Measurements from ENCODE around the gene ADORA2A.

Gene ADORA2A

DNA sequence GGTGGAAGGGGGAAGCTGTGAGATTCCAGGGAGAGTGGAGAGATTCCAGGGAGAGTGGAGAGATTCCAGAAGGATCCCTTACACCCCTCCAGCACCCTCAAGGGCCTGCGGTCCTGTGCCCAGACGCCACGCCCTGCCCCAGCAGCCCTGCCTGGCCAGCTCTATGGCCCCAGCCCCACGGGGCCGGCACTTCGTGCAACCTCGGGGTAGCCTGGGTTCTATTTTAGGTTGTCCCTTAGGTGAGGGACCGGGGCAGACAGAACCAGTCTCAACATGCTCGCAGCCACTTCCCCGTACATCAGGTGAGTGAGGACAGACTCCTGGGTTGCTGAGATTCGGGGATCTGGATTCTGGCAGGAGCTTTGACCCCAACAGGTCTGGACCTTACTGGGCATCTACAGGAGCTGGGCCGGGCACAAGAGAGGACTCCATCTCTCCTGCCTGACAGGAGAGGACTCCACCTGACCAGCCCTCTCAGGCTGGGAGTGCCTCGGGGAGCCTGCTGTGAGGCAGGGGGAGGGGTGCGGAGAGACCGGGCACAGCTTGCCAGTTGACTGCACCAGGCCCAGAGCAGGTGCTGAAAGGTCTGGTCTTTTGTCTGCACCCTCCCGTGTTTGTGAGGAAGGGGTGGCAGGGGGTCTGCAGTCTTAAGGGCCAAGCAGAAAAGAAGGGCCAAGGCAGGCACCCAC lies 8.5 kb upstream of the ADORA2A start:
- DNase-seq (ENCODE audit: low read depth) = no peak

DNA sequence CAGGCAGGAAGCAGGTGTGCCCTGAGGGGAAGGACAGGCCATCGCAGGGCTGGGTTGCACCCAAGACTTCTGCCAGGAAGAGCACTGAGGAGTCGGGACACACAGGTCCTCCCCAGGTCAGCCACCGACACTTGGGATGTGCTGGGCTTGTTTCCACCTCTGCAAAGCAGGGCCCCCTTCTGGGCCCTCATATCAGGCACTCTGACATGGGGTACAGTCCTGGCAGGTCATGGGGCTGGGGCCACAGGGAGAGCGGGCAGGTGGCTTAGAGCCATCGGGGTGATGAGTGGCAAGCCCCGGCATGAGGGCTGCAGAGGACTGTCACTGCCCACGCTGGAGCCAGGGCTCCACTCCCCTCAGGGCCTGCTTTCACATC lies 7.9 kb upstream of the ADORA2A start:
- DNase-seq (ENCODE audit: low read depth) = no peak

DNA sequence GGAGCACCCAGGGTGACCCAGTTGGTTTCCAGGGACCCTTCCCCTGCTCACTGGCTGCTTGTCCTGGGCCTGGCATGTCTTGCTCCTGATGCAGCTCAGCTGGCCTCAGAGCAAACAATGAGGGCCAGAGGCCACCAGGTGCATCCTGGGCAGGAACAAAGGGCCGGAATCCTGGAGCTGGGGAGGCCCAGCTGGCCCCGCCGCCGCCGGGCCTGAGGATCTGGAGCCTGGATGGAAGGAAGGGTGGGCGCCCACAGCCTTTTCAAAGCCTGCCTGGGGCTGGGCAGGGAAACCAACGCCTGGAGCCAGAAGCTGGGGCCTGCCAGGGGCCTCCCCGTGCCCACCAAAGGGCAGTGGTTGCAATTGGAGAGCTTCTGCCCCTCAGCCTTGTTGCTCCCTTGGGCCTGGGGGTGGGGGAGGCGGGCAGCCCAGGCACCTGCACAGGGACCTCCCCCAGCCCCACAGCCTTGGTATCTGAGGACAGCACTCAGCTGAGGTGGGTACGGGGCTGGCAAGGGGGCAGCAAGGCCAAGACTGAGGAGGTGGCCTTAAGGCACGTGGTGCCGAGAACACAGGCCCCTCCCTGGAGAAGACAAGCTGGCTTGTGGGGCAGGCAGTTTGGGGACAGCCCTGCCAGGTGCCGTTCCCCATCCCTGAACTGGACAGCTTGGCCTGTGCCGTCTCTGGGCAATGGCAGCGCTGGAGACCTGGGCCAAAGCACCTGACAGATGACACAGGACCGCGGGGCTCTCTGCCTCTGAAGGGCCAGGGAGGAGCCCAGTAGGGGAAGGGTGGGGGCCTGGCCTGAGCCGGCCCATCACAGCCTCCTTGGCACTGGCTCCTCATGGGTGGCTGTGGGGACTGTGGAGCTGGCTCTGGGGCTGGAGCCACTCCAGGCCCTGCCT lies 7.1 kb upstream of the ADORA2A start:
- DNase-seq (ENCODE audit: low read depth) = no peak

DNA sequence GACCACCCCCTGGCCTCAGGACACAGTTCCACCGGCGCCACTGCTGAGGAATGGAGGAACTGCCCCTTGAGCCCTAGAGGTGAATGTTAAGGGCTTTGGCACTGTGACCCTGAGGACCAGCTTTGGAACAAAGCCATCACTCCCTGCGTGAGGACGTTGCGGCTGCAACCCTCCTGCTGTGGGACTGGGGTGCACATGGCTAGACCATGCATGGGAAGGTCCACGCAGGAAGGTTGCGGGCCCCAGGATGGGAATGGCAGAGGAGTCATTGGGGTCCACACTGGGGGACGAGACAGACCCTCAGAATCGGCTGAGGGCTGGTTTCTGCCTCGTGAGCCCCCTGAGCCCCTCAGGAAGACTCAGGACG lies 6.4 kb upstream of the ADORA2A start:
- DNase-seq (ENCODE audit: low read depth) = no peak

DNA sequence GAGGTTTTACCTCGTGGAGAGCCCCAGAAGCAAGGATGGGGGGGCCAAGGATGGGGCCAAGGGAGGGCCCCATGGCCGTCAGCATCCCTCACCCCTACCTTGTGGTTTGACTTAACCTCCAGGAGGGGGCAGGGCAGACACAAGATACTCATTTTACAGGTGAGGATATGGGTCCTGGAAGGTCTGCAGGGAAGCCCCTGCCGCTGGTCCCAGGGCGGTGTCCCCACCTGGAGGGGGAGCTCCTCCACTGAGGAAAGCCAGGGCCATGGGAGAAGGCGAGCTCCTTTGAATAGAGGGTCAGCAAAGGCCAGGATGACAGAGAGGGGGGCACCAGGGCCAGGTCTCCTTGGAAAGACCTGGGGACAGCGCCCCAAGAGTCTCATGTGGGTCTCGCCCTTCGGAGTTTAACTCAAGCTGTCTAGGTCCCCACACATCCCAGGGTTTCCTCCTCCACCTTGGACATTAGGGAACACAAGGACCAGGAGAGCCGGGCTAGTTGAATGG lies 5.9 kb upstream of the ADORA2A start:
- no peak for DNase-seq (ENCODE audit: low read depth)

DNA sequence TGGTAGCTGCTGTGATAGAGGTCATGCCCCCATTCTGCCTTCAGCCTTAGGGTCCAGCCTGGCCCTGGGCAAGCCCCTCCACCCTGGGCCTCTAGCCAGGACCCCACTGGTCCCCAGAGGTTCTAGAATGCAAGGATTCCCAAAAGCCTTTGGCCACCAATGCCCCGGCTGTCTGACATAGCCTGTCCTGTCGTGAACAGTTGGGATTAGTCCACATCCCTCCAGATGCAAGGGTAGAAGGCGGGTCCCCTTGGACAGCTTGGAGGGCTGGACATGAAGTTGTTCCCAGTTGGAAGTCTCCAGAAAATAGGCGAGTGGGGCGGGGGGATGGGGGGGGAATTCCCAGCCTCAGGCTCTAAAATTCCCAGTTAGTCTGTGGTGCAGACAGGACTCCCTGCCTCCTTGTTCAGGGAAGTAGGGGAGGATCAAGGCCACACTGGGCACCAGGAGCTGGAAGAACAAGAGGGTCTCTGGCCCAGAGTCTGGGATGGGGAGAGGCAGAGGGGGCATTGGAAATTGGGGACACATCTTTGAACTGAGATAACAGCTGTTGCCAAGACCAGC lies 5.2 kb upstream of the ADORA2A start:
- no peak for DNase-seq (ENCODE audit: low read depth)

DNA sequence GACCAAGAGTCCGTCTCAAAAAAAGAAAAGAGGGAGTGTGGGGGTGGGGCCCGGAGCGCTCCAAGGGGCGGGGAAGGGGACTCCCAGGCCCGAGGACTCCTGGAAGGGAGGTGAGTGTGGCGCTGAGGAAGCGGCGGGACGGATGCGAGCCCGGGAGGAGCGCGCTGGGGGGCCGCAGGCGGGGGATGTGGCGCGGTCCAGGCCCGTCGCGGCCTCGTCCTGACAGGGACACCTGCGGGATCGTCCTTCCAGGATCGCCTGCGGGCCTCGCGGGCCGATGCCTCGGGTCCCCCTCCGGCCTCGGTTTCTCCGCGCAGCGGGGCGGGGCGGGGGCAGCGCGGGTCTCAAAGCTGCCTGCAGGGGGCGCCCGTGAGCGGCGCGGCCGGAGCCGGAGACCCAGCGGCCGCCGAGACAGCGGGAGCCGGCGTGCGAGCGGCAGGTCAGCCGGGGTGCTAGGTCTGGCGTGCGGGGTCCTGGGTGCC lies 3.8 kb upstream of the ADORA2A start:
- DNase-seq (ENCODE audit: low read depth) = no peak

DNA sequence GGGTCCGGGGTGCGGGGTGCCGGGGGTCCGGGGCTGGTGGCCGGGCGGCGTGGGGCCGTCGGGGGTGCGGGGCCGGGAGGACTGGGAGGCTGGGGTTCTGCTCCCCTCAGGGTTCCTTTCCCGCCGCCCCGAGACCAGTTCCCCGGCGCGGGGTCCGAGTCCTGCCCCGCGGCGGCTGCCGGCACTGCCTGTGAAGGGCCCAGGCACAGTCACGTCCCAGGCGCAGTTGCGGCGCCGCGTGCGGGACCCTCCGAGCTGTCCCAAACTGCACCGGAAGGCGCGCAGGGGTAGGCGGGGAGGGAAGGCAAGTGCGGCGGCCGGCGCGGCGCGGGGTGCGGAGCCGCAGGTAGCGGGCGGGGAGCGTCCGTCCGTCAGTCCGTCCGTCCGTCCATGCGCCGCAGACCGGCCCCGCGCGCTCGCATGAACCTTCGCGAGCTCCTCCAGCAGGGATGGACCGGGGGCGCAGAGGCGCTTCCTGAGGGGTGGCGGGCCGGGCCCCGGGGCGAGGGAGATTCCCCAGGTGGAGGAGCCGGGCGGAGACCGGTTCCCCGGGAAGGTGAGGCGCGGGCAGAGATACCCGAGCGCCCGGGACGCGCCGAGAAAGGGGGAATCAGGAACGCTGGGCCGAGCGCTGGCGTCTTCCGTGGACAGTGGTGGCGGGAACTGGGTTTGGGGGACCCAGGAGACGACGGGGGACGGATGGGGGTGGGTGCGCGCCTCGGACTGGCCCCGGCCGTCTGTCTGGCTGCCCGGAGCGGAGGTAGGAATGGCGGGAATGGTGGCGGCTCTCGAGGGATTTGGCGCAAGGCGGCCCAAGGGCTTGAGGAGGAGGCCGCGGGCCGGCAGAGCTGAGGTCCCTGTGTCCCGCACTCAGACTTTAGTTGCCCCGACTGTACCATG lies 3.1 kb upstream of the ADORA2A start:
- DNase-seq (ENCODE audit: low read depth) = no peak

DNA sequence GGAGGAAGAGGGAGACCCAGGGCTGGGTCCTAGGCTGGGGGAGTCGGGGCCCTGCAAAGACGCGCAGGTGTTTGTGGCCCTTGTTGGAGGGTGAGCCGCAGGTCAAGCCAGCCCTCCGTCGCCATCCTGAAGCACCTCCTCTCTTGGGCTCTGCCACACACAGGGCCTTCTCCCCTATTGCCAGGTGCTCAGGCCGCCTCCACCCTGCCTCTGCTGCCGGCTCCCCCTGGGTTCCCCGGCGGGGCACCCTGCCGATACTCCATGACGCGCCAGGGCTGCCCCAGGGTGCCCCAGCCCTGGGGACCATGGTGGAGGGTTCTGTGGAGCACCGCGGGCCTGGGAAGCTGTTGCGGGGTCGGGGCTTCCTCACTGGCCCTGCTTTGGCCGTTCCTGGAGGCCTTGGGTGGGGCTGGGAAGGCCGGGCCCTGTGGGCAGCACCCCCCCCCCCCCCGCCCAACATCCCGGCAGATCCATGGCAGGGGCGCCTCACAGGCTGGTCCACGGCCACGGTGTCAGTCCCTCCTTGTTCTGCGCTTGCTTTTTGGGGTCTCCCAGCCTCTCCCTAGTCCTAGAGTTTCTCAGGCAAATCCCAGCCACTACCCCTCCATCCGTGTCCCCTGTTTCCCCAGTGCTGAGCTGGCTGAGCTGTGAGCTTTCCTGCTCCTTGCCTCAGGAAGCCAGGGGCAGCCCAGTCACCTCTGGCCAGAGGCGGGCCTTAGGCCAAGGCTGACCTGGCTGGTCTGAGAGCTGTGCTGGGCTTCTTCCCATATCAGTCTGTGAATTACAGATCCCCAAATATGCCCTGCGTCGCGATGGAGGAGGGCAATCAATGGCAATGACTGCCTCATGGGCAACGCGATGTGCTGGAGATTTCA lies 2.3 kb upstream of the ADORA2A start:
- DNase-seq (ENCODE audit: low read depth) = no peak

DNA sequence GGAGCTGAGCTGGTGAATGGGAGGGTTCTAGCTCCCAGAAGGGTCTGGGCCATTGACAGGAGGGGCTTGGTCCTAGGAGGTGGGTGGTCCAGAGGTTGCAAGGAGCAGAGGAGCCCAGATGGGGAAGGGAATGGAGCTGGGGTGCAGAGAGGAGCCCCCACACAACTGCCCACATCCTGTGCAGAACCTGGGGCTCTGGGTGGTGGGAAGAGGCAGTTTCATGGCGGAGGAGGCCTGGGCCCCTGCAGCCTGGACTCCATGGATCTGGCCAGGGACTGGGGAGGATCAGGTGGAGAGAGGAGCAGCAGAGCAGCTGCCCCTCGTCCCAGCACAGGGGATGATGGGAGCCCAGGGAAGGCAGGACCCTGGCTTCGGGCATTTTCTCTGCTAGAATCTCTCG lies 963 bp upstream of the ADORA2A start:
- DNase-seq (ENCODE audit: low read depth) = no peak

DNA sequence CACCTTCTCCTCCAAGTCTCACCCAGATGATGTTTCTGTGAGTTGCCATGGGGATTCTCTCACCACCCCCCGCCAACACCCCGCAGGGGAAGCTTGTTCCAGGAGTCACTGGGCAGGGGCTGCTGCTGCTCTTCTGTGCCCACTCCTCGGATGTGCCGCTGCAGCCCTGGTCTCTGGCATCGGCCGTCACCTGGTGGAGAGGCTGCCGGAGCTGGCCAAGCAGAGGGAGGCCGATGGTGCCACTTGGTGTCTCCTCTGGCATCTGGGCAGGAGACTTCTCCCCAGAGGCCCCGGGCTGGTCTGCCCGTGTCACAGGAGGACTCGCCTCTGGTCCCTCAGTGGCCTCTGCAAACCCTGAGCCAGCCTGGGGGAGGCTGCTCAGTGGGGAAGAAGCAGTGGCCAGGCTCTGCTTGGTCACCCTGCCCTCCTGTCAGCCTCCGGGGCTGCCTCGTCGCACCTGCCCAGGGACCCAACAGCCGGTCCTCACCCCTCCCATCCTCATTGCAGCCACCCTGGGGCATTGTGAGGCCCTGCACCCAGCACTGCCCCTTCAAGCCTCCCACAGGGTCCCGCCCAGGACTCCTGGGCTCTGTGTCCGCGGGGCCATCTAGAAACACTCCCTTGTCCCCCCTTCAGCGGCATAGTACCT lies 424 bp upstream of the ADORA2A start:
- DNase-seq (ENCODE audit: low read depth) = no peak

DNA sequence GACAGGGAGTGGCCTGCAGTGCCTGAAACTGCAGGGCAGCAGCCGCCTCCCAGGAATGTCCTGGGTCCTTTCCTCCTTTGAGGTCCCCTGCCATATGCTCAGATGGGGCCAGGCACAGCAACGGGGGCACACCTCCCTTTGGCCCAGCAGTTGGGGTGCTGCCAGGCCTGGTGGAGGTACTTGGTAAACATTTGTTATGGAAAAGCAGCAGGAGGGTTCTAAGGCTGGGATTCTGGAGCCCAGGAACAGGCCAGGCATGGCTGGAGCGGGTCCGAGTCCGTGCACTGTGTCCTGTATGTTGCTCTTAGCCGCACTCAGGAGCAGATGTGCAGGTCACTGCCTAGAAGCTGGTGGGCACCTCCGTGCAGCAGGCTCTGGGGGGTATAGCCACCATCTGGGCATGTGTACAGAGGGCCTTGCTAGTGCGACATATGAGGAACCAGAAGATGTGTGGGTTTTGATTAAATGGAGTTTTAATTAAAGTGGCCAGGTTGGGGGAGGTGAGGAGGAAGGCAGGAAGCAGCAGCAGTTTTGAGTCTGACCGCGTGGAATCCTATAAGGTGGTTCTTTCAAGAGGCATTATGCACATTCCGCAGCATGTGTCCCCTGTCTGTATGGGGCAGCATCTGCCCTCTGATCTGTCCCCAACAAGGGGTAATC lies 1.5 kb downstream of the ADORA2A start:
- DNase-seq (ENCODE audit: low read depth) = no peak

DNA sequence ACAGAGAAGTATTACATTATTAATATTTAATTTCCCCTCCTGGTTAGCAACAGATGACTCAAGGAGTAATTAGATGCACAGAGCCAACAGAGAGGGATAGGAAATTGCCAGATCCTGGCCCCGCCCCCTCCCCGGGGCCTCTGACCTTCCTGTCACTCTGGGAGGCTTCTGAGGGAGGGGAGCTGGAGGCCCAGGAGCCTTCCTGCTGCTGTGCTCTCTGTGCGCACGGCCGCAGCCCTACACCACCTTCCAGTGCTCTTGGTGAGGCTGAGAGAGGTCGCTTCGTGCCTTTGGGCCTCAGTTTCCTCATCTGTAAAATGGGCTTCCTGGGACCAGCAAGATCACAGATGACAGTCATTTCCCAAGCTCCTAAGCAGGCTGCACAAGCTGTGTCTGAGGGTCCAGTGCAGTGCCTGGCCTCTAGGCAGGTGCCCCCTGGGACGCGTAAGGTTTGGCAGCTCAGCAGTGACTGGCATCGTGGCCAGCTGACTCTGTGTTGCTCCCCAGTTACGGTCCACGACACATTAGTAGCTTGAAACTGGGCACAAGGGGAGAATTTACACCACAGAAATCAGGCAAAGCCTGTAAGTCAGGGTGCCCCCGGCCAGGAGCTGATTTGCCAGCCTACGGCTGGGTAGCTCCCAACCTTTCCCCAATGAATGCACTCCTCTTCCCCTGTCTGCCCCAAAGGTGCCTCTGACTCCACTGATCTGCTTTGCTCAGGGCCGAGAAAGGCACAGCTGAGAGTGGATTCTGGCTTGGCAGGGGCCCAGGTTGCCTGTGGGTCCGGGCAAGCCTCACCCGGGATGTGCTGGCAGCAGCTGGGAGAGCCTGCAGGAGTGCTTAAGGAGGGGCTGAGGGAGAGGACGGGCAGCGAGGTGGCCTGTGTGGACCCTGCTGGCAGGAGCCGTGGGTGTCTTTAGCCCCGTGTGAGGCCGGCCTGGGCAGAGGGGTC lies 2.3 kb downstream of the ADORA2A start:
- peak; percentile 56 for DNase-seq (ENCODE audit: low read depth)

DNA sequence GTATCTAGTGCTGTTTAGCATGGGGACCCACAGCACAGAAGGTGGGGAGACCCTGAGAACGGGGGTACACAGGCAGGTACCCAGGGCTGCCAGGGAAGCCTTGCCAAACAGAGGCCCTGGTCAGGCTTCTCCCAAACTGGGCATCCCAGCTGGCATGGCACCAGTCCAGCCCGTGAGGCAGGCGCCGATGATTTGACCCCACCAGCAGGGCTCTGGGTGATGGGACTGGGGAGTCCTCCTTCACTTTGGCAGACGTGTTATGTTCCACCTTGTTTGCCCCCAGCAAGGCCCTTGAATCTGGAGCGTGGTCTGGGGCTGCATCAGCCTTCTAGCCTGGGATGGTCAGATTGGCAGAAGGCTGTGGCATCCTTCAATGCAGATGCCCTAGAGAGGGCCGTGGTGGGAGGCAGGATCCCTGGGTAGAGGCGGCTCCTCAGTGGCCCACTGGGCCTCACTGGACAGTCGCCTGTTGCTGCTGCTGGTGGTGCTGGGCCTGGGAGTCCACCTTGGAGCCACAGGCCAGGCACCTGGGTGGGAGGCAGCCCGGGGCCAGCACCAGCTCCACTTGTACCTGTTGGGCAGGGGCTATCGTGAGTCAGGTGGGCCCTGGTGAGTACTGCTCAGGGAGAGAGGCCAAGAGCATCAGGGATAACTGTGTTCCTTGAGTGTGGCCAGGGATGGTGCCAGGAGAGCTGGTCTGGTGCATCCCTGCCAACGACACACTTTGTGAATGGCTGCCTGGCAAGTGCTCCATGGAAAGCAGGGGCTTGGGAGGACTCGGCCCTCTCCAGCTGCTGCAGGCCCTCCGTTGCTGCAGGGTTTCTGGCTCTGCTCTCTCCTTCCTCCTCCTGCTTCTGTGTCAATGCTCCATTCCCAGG lies 3.3 kb downstream of the ADORA2A start:
- DNase-seq (ENCODE audit: low read depth) = no peak

DNA sequence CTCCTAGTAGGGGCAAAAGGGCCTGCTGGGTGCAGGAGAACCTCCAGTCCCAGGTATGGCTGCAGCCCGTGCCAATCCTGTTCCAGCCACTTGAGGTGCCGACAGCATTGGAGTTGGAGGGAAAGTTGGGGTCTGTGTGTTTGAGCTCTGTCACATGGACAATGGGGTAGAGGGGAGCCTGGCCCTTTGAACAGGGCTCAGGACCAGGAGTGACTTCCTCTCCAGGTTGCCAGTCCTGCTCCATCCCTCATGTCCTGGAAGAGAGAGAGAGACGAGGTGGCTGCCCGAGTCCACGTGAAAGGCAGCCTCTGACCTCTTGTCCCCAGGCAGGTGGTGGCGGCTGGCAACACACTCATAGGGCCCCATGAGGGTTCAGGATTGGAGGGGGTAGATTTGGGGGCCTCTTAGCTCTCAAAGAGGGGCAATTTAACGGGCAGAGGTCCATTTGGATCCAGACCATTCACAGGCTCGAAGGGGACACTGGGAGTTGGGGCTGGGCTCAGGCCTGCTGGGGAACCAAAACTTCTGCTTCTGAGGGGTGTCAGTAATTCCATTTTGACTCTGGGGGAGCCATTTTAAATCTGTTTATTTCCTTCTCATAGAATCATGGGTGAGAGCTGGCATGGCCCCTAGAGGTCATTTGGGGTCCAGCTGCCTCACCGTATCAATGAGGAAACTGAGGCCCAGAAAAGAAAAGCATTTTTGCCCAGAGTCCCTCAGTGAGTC lies 4.1 kb downstream of the ADORA2A start:
- DNase-seq (ENCODE audit: low read depth) = no peak

DNA sequence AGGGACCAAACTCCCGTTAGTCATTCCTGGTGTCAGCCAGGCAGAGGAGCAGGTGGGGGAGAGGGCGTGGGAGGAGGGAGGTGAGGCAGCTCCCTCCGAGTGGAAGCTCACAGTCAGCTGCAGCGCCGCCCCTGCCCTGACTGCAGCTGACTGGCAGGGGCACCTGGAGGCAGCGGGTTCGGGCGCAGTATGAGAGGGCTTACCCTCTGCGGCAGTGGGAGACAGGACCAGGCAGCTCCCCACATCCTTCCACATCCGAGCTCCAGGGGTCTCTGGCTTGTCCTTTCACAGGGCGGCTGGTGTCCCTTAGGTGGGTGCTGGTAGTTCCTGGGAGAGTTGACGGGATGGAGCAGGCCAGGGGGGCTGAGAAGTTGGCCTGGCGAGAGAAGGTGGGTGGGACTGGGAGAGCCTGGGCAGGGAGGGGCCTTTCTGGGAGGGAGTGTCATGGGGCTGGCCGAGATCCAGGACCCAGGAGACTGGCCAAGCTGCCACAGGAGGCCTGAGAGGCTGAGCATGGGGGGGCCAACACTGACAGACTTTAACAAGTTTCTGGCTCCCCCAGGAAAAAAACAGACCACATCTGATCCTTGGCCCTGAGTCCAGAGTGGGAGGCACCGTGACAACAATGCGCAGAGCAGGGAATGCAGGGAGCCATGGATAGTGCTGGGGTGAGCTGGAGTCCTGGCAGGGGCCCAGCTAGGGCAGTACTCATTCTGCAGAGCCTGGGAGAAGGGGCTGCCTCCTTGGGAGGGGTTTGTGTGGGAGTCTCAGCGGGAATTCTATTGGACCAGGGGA lies 4.9 kb downstream of the ADORA2A start:
- DNase-seq (ENCODE audit: low read depth) = no peak
